GM12878 (cell line): ENCODE data around the gene L3HYPDH. TPM values are rescaled to one million over a fixed set of nuclear protein-coding genes. Genes with fewer than 3 reads are reported as not detected.
"Not testable (repeated sequence)": the region's sequence is repeated elsewhere in the genome, so short reads cannot be mapped to it uniquely, and the experiment has no call there.

Source experiments
- ATAC-seq: fragments of 200-7000 bp; cut with Tn5 transposase; 3 replicates; pipeline ENCODE4 v1.9.1; 2020; ENCODE audit warnings: mild to moderate bottlenecking, moderate library complexity
- BruUV-seq: library from RNA; stranded (reverse); fragments of 400-500 nt; replicated peaks from 2 replicates; lab custom pipeline; 2021; lab: Mats Ljungman, UMichigan
- CTCF ChIA-PET: fragments of 300-600 bp; sonication (Branson Sonifier 250); formaldehyde crosslinking; extraction: SDS; loops from one replicate; lab custom pipeline; 2021; ENCODE audit warnings: inconsistent platforms; lab: Yijun Ruan, JAX
- POLR2A ChIA-PET: fragments of 350-600 bp; formaldehyde crosslinking; extraction: SDS; loops from one replicate; lab custom pipeline; 2021; ENCODE audit warnings: inconsistent platforms; lab: Charles Lee
- RAD21 ChIA-PET: fragments of 300-600 bp; sonication (Branson Sonifier 250); formaldehyde crosslinking; loops from one replicate; lab custom pipeline; 2023; ENCODE audit warnings: antibody characterized with exemption; ENCODE audit not compliant: unreplicated experiment; lab: Charles Lee
- SMC1A ChIA-PET: fragments of 300-600 bp; sonication (Branson Sonifier 250); formaldehyde crosslinking; loops from one replicate; lab custom pipeline; 2023; ENCODE audit not compliant: unreplicated experiment, uncharacterized antibody; lab: Charles Lee
- DNase-seq: peaks from one replicate; pipeline ENCODE4 v3.0.0-alpha.2; 2011; ENCODE audit warnings: low read depth, low spot score
- FAIRE-seq: peaks from 3 replicates; lab custom pipeline; 2011; peaks lifted over from hg19 to GRCh38; lab: Jason Lieb, UNC
- H2AFZ ChIP-seq: 2 replicates; pipeline ENCODE4 v1.6.0; 2011; ENCODE audit warnings: low read depth, low read length, control low read depth; ENCODE audit not compliant: control insufficient read depth
- H3K27ac ChIP-seq: 2 replicates; pipeline ENCODE4 v1.5.1; 2011; ENCODE audit warnings: control low read depth; ENCODE audit not compliant: control insufficient read depth, insufficient read depth
- H3K27me3 ChIP-seq, 2 experiments: replicated peaks in 1 of 2; 2 replicates each; pipeline versions ENCODE4 v1.6.0 to v1.6.1; 2011; ENCODE audit warnings: low read length in 1 of 2; ENCODE audit not compliant: control insufficient read depth in 2 of 2, insufficient read depth in 2 of 2
- H3K36me3 ChIP-seq, 2 experiments: 2 replicates each; pipeline ENCODE4 v1.5.1; 2011; ENCODE audit warnings: low read length in 1 of 2; ENCODE audit not compliant: control insufficient read depth in 2 of 2, insufficient read depth in 2 of 2
- H3K4me1 ChIP-seq: 2 replicates; pipeline ENCODE4 v1.6.1; 2011; ENCODE audit warnings: mild to moderate bottlenecking, low read length, moderate library complexity, mixed read lengths; ENCODE audit not compliant: control insufficient read depth, insufficient read depth
- H3K4me2 ChIP-seq: 2 replicates; pipeline ENCODE4 v1.6.0; 2011; ENCODE audit warnings: control low read depth; ENCODE audit not compliant: control insufficient read depth, insufficient read depth
- H3K4me3 ChIP-seq: fragments of 200-600 bp; sonication (generic); 2 replicates; pipeline ENCODE4 v1.5.1; 2016
- H3K79me2 ChIP-seq: 2 replicates; pipeline ENCODE4 v1.6.0; 2011; ENCODE audit warnings: low read length; ENCODE audit not compliant: control insufficient read depth, insufficient read depth
- H3K9ac ChIP-seq: 2 replicates; pipeline ENCODE4 v1.8.0; 2011; ENCODE audit warnings: low read length, control low read depth, mixed read lengths; ENCODE audit not compliant: control insufficient read depth, insufficient read depth
- H3K9me3 ChIP-seq: replicated peaks from 3 replicates; pipeline ENCODE4 v1.5.1; 2011; ENCODE audit warnings: mild to moderate bottlenecking, low read length; ENCODE audit not compliant: control insufficient read depth, insufficient read depth
- H4K20me1 ChIP-seq: 2 replicates; pipeline ENCODE4 v1.6.0; 2011; ENCODE audit not compliant: control insufficient read depth, insufficient read depth
- ASH2L ChIP-seq: fragments of 300-600, 200-600 bp; sonication (generic); IDR thresholded peaks from 2 replicates; pipeline ENCODE4 v1.6.1; 2017; ENCODE audit warnings: low read depth, mild to moderate bottlenecking, borderline replicate concordance
- GABPA ChIP-seq: IDR thresholded peaks from 2 replicates; pipeline ENCODE4 v1.6.1; 2014; ENCODE audit warnings: antibody characterized with exemption, low read depth, mild to moderate bottlenecking, inconsistent platforms
- JUNB ChIP-seq: IDR thresholded peaks from 2 replicates; pipeline ENCODE4 v1.6.1; 2016; ENCODE audit warnings: antibody characterized with exemption, mild to moderate bottlenecking
- NFIC ChIP-seq: IDR thresholded peaks from 2 replicates; pipeline ENCODE4 v1.6.1; 2012; ENCODE audit warnings: low read depth, mild to moderate bottlenecking, inconsistent platforms, low read length, moderate library complexity
- NRF1 ChIP-seq: conservative IDR thresholded peaks from 2 replicates; pipeline ENCODE4 v1.6.1; 2011; ENCODE audit warnings: mild to moderate bottlenecking, low read depth, low read length, improper control_type of control experiment
- PML ChIP-seq: IDR thresholded peaks from 2 replicates; pipeline ENCODE4 v1.6.1; 2012; ENCODE audit warnings: low read length, inconsistent platforms
- POLR2A ChIP-seq: IDR thresholded peaks from 2 replicates; pipeline ENCODE4 v1.6.1; 2011; ENCODE audit warnings: low read depth, mild to moderate bottlenecking, low read length
- RAD21 ChIP-seq: IDR thresholded peaks from 2 replicates; pipeline ENCODE4 v1.6.1; 2011; ENCODE audit warnings: mild to moderate bottlenecking, low read depth, low read length, moderate library complexity; ENCODE audit not compliant: insufficient read depth
- RELA ChIP-seq: fragments of 450-650 bp; IDR thresholded peaks from 2 replicates; pipeline ENCODE4 v1.8.0; 2014; ENCODE audit warnings: borderline replicate concordance; ENCODE audit not compliant: partially characterized antibody
- SIN3A ChIP-seq: IDR thresholded peaks from 2 replicates; pipeline ENCODE4 v1.6.1; 2012; ENCODE audit warnings: low read depth, low read length, improper control_type of control experiment
- STAT1 ChIP-seq: fragments of 450-650 bp; conservative IDR thresholded peaks from 2 replicates; pipeline ENCODE4 v1.6.1; 2014; ENCODE audit warnings: antibody characterized with exemption, mild to moderate bottlenecking
- ZNF622 ChIP-seq: fragments of 450-650 bp; IDR thresholded peaks from 2 replicates; pipeline ENCODE4 v1.6.1; 2017; ENCODE audit warnings: mild to moderate bottlenecking, inconsistent platforms
- ZZZ3 ChIP-seq: IDR thresholded peaks from 2 replicates; pipeline ENCODE4 v1.6.1; 2011; ENCODE audit warnings: low read depth; ENCODE audit not compliant: control insufficient read depth, insufficient read length
- WGBS: methylation state at CpG from one replicate; pipeline ENCODE4 v1.1.6; 2016; ENCODE audit warnings: low lambda C conversion rate; ENCODE audit not compliant: insufficient replicate concordance, insufficient coverage; ENCODE audit errors: missing lambda C conversion rate; 5-methylcytosine and 5-hydroxymethylcytosine counted together
- in situ Hi-C: fragments of 300-500 bp; cut with MboI; formaldehyde crosslinking; loops from 9 replicates; pipeline ENCODE4 v1.14.3; 2018; ENCODE audit warnings: mixed read lengths
- intact Hi-C: fragments of 100-400 bp; cut with micrococcal nuclease; formaldehyde crosslinking; loops from one replicate; pipeline ENCODE4 v1.14.2; 2022; ENCODE audit not compliant: unreplicated experiment
- polyA plus RNA-seq, 11 experiments: library from polyadenylated mRNA; depleted of rRNA in 4 of 11; unstranded in 6 of 11; stranded (reverse) in 5 of 11; fragments of >200 nt; fragmentation: Nextera tagmentation in 4 of 11; fragmentation: Illumina TruSeq in 1 of 11; extraction: Ambion mirVana in 4 of 11; extraction: Trizol in 1 of 11; gene quantifications; 1 replicate in 1 of 11; 2 replicates in 10 of 11; pipeline versions ENCODE4 v1.2.1 to v1.2.3, GENCODE V29; 2011 to 2016; ENCODE audit warnings: inconsistent platforms in 2 of 11, missing spikeins in 2 of 11, low read depth in 1 of 11
- total RNA-seq, 4 experiments: library from RNA; depleted of rRNA in 3 of 4; stranded (reverse); fragments of >200 nt in 3 of 4; fragmentation: Illumina TruSeq in 1 of 4; extraction: Trizol in 1 of 4; gene quantifications; 2 replicates each; pipeline versions ENCODE4 v1.2.1 to v1.2.3, GENCODE V29; 2013 to 2021

L3HYPDH gene
- total and polyA plus RNA-seq, 10 of the 15 experiments (the other 5 are each of a cell fraction or from before 2014, with no cell fraction given): 11.5 to 27.8 (median 15.8) TPM

GRCh38 chr14:59451849-59452248 lies 32.4 kb downstream of the L3HYPDH start:
- CTCF ChIA-PET: interaction anchor here (0.9 to 1.8 kb wide), 7 partner anchors 48 to 327 kb away, joined by 3 to 5 read pairs (median 3); partner anchors contain the start of gene CCDC175
- no peak overlapping the region for H3K27ac ChIP-seq
- H3K9me3 ChIP-seq: no peaks in the 10 kb centered on the region
- TF ChIP-seq ASH2L (no peak), RAD21 (no peak), NRF1 (no peak), PML (no peak)
- no peak overlapping the region for H2AFZ ChIP-seq
- intact Hi-C loops: no loop called here
- H3K27me3 ChIP-seq: no peaks in the 10 kb centered on the region
- FAIRE-seq (no peak), DNase-seq (no peak), ATAC-seq (no peak)
- RAD21 ChIA-PET: no interaction called here
- WGBS: 100% methylated on average over 1 of the region's 1 CpG
- POLR2A ChIA-PET: no interaction called here
- in situ Hi-C loops: no loop called here
- SMC1A ChIA-PET: interaction anchor here (0.7 to 1.6 kb wide), 5 partner anchors 9 to 431 kb away, joined by 3 to 4 read pairs (median 3); no protein-coding TSS in a partner anchor
- H3K36me3 ChIP-seq: no peaks in the 10 kb centered on the region
- no TSS peak for BruUV-seq
- H3K4me3 ChIP-seq: no peak overlapping the region
- H3K79me2 ChIP-seq: no peaks in the 10 kb centered on the region
- H3K4me1 ChIP-seq: no peaks in the 10 kb centered on the region
- no peaks in the 10 kb centered on the region for H4K20me1 ChIP-seq
- H3K4me2 ChIP-seq: no peak overlapping the region
- no peak overlapping the region for H3K9ac ChIP-seq

- intact Hi-C loops: no loop called here
- DNase-seq (no peak), ATAC-seq (no peak)
- no peaks in the 10 kb centered on the region for H3K79me2 ChIP-seq
- in situ Hi-C loops: no loop called here
- POLR2A ChIA-PET: no interaction called here
- BruUV-seq: no TSS peak
- no peak overlapping the region for H2AFZ ChIP-seq
- H3K9me3 ChIP-seq: no peaks in the 10 kb centered on the region
- no peak overlapping the region for H3K9ac ChIP-seq
- H3K27ac ChIP-seq: no peak overlapping the region
- TF ChIP-seq ZZZ3 (no peak), JUNB (no peak), SIN3A (no peak), STAT1 (no peak), NFIC (no peak), RELA (no peak), GABPA (no peak), POLR2A (no peak), ZNF622 (no peak)
- TF ChIP-seq, all 136 proteins: peak for 0
- H3K4me2 ChIP-seq: no peak overlapping the region
- H3K27me3 ChIP-seq: no peaks in the 10 kb centered on the region
- no peaks in the 10 kb centered on the region for H3K4me1 ChIP-seq
- ChIA-PET SMC1A (interaction anchor here (0.7 to 1.1 kb wide), 3 partner anchors 10 to 53 kb away, joined by 3 to 4 read pairs (median 3); no protein-coding TSS in a partner anchor), RAD21 (interaction anchor here (0.6 kb wide), 1 partner anchor 61 kb away, joined by 3 read pairs; no protein-coding TSS in a partner anchor), CTCF (interaction anchor here (0.7 to 1.8 kb wide), 9 partner anchors 13 to 880 kb away, joined by 3 to 5 read pairs (median 4); partner anchors contain the start of gene CCDC175)
- H4K20me1 ChIP-seq: no peaks in the 10 kb centered on the region
- WGBS: 90% methylated on average over 3 of the region's 3 CpGs
- no peaks in the 10 kb centered on the region for H3K36me3 ChIP-seq
- no peak for FAIRE-seq
- no peak overlapping the region for H3K4me3 ChIP-seq
Measured at GRCh38 chr14:59450716-59451115, 33.5 kb downstream of the L3HYPDH start.

- BruUV-seq, H3K9me3 ChIP-seq, CTCF ChIA-PET, H3K4me1 ChIP-seq, H3K9ac ChIP-seq, H2AFZ ChIP-seq, H3K27ac ChIP-seq, H3K79me2 ChIP-seq, H4K20me1 ChIP-seq, POLR2A ChIA-PET, H3K4me3 ChIP-seq, RAD21 ChIA-PET, H3K36me3 ChIP-seq, DNase-seq, H3K4me2 ChIP-seq, ATAC-seq, FAIRE-seq, H3K27me3 ChIP-seq: not testable (repeated sequence)
- 59% methylated on average over 2 of the region's 2 CpGs for WGBS
- in situ Hi-C loops: loop anchor here (10.0 kb wide), 1 partner anchor 954 kb away; no protein-coding TSS in a partner anchor
- SMC1A ChIA-PET: interaction anchor here (1.4 kb wide), 1 partner anchor 13 kb away, joined by 3 read pairs; no protein-coding TSS in a partner anchor
- intact Hi-C loops: loop anchor here (10.0 kb wide), 1 partner anchor 944 kb away; no protein-coding TSS in a partner anchor
Measured at GRCh38 chr14:59448673-59449072, 35.5 kb downstream of the L3HYPDH start.
